ENCODE results near the gene PEPD.

Gene PEPD

GRCh38 chr19:33389421-33390100, 132.0 kb downstream of the PEPD start:
- DNase-seq (ENCODE audit: extremely low spot score) = no peak
- POLR2A ChIA-PET = interaction anchor here (1.1 kb wide), 1 partner anchor 16 kb away, joined by 3 read pairs; the partner anchor contains the start of gene CEBPG
- CTCF ChIA-PET = no interaction called here
- no peak for TF ChIP-seq L3MBTL2 (conservative IDR thresholded peaks at IDR 0.05)
- TF ChIP-seq LEF1 (IDR thresholded peaks at IDR 0.05; ENCODE audit: borderline replicate concordance) = no peak
- no peak for TF ChIP-seq SP1 (IDR thresholded peaks at IDR 0.05)

GRCh38 chr19:33388725-33389420, 132.7 kb downstream of the PEPD start:
- no peak for DNase-seq (ENCODE audit: extremely low spot score)
- TF ChIP-seq ELF4 (IDR thresholded peaks at IDR 0.05) = no peak
- POLR2A ChIA-PET = interaction anchor here (1.1 kb wide), 1 partner anchor 15 kb away, joined by 3 read pairs; the partner anchor contains the start of gene CEBPG
- CTCF ChIA-PET = no interaction called here

- no peak for DNase-seq (ENCODE audit: extremely low spot score)
- CTCF ChIA-PET = no interaction called here
- POLR2A ChIA-PET = interaction anchor here (1.1 kb wide), 1 partner anchor 14 kb away, joined by 3 read pairs; the partner anchor contains the start of gene CEBPG
- TF ChIP-seq SP1 (IDR thresholded peaks at IDR 0.05) (no peak), FOXM1 (IDR thresholded peaks at IDR 0.05; ENCODE audit: borderline replicate concordance) (no peak), ELF4 (IDR thresholded peaks at IDR 0.05) (no peak)
Observed at GRCh38 chr19:33388231-33388724, 133.3 kb downstream of the PEPD start.

GRCh38 chr19:33387351-33388230, 134.0 kb downstream of the PEPD start:
- CTCF ChIA-PET = no interaction called here
- TF ChIP-seq FOXK2 (IDR thresholded peaks at IDR 0.05) (no peak), NFRKB (IDR thresholded peaks at IDR 0.05) (no peak), ELF4 (IDR thresholded peaks at IDR 0.05) (no peak), SUZ12 (IDR thresholded peaks at IDR 0.05) (no peak)
- POLR2A ChIA-PET = no interaction called here
- DNase-seq (ENCODE audit: extremely low spot score) = no peak

- TF ChIP-seq LEF1 (IDR thresholded peaks at IDR 0.05; ENCODE audit: borderline replicate concordance) (no peak), HDGF (IDR thresholded peaks at IDR 0.05; ENCODE audit: borderline replicate concordance) (no peak), BHLHE40 (IDR thresholded peaks at IDR 0.05; ENCODE audit: borderline replicate concordance) (no peak), CTBP1 (IDR thresholded peaks at IDR 0.05; ENCODE audit: borderline replicate concordance) (no peak), SP1 (IDR thresholded peaks at IDR 0.05) (no peak), NFRKB (IDR thresholded peaks at IDR 0.05) (no peak), ELF4 (IDR thresholded peaks at IDR 0.05) (no peak), FOXM1 (IDR thresholded peaks at IDR 0.05; ENCODE audit: borderline replicate concordance) (no peak), PKNOX1 (IDR thresholded peaks at IDR 0.05) (no peak)
- DNase-seq (ENCODE audit: extremely low spot score) = no peak
- CTCF ChIA-PET = interaction anchor here (1.3 kb wide), 1 partner anchor 12 kb away, joined by 4 read pairs; no protein-coding TSS in a partner anchor
- POLR2A ChIA-PET = no interaction called here
Observed at GRCh38 chr19:33386361-33386858, 135.2 kb downstream of the PEPD start.

GRCh38 chr19:33385956-33386355, 135.6 kb downstream of the PEPD start:
- TF ChIP-seq PKNOX1 (IDR thresholded peaks at IDR 0.05) (no peak), ARNT (IDR thresholded peaks at IDR 0.05) (no peak), ZNF384 (IDR thresholded peaks at IDR 0.05) (no peak), FOXM1 (IDR thresholded peaks at IDR 0.05; ENCODE audit: borderline replicate concordance) (no peak), ELF4 (IDR thresholded peaks at IDR 0.05) (no peak), FOXK2 (IDR thresholded peaks at IDR 0.05) (no peak), NFRKB (IDR thresholded peaks at IDR 0.05) (no peak), HDGF (IDR thresholded peaks at IDR 0.05; ENCODE audit: borderline replicate concordance) (no peak), FOXA1 (IDR thresholded peaks at IDR 0.05) (no peak)
- no peak for DNase-seq (ENCODE audit: extremely low spot score)
- CTCF ChIA-PET = interaction anchor here (0.7 to 1.3 kb wide), 2 partner anchors 12 to 94 kb away, joined by 3 to 4 read pairs; no protein-coding TSS in a partner anchor
- POLR2A ChIA-PET = no interaction called here

GRCh38 chr19:33384983-33385382, 136.6 kb downstream of the PEPD start:
- POLR2A ChIA-PET = interaction anchor here (1.0 to 2.1 kb wide), 2 partner anchors 11 to 141 kb away, joined by 3 to 15 read pairs; partner anchors contain the start of gene CEBPG
- TF ChIP-seq HDGF (IDR thresholded peaks at IDR 0.05; ENCODE audit: borderline replicate concordance) (no peak), FOXK2 (IDR thresholded peaks at IDR 0.05) (no peak), LEF1 (IDR thresholded peaks at IDR 0.05; ENCODE audit: borderline replicate concordance) (no peak), ZNF384 (IDR thresholded peaks at IDR 0.05) (no peak), ELF4 (IDR thresholded peaks at IDR 0.05) (no peak)
- DNase-seq (ENCODE audit: extremely low spot score) = no peak
- CTCF ChIA-PET = interaction anchor here (1.4 kb wide), 1 partner anchor 13 kb away, joined by 4 read pairs; no protein-coding TSS in a partner anchor

All from HEK293T (cell line).